A549 (cell line): Measurements from ENCODE around the gene PRPF31.

Experiments used
- CEBPB ChIP-seq, 2 experiments: fragments of >200 bp in 1 of 2; sonication (Bioruptor Twin) in 1 of 2; formaldehyde crosslinking in 1 of 2; IDR thresholded peaks; 2 replicates each; pipeline ENCODE4 v1.6.1; 2012 to 2016
- CHD2 ChIP-seq: fragments of 150-350 bp; IDR thresholded peaks from 2 replicates; pipeline ENCODE4 v1.6.1; 2014; ENCODE audit warnings: low read length; ENCODE audit not compliant: partially characterized antibody
- CTCF ChIP-seq: fragments of >200 bp; sonication (Bioruptor Twin); formaldehyde crosslinking; IDR thresholded peaks from 3 replicates; pipeline ENCODE4 v1.5.1; 2016
- EP300 ChIP-seq, 2 experiments: fragments of >200 bp; sonication (Bioruptor Twin); formaldehyde crosslinking; IDR thresholded peaks; 2 replicates in 1 of 2; 3 replicates in 1 of 2; pipeline ENCODE4 v1.6.1; 2016 to 2017
- HMGXB4 ChIP-seq: fragments of 250-450 bp; sonication (Bioruptor Pico); IDR thresholded peaks from 2 replicates; pipeline ENCODE4 v1.5.0; 2021; ENCODE audit warnings: mild to moderate bottlenecking, moderate library complexity, borderline replicate concordance
- JUN ChIP-seq, 2 experiments: fragments of >200 bp; sonication (Bioruptor Twin); formaldehyde crosslinking; IDR thresholded peaks; 2 replicates in 1 of 2; 3 replicates in 1 of 2; pipeline ENCODE4 v1.6.1; 2016 to 2017
- MAX ChIP-seq: IDR thresholded peaks from 2 replicates; pipeline ENCODE4 v1.6.1; 2012
- NPAS2 ChIP-seq: fragments of 250-450 bp; sonication (Bioruptor Pico); IDR thresholded peaks from 2 replicates; pipeline ENCODE4 v1.8.0; 2022; ENCODE audit warnings: mild to moderate bottlenecking, moderate library complexity, borderline replicate concordance
- NR3C1 ChIP-seq: fragments of >200 bp; sonication (Bioruptor Twin); formaldehyde crosslinking; IDR thresholded peaks from 3 replicates; pipeline ENCODE4 v1.6.1; 2017
- POLR2A ChIP-seq: IDR thresholded peaks from 2 replicates; pipeline ENCODE4 v1.6.1; 2012; ENCODE audit warnings: mild to moderate bottlenecking, low read length
- RAD21 ChIP-seq, 2 experiments: fragments of >200 bp in 1 of 2; sonication (Bioruptor Twin) in 1 of 2; formaldehyde crosslinking in 1 of 2; IDR thresholded peaks in 1 of 2; conservative IDR thresholded peaks in 1 of 2; 2 replicates in 1 of 2; 3 replicates in 1 of 2; pipeline ENCODE4 v1.6.1; 2012 to 2018; ENCODE audit warnings: inconsistent platforms in 1 of 2
- RFX5 ChIP-seq: fragments of 450-650 bp; IDR thresholded peaks from 2 replicates; pipeline ENCODE4 v1.7.1; 2014; ENCODE audit warnings: antibody characterized with exemption, mild to moderate bottlenecking, moderate library complexity
- TP53 ChIP-seq: fragments of 250-450 bp; sonication (Bioruptor Pico); IDR thresholded peaks from 2 replicates; pipeline ENCODE4 v1.5.0; 2021; ENCODE audit warnings: mild to moderate bottlenecking, moderate library complexity

GRCh38 chr19:54115109-54116063 lies at the start of gene PRPF31, which contains the start of gene TFPT:
- TF ChIP-seq TP53 (0 out of 2 replicates have a peak, but pooled peaks have one; percentile 17), CTCF (no peak), POLR2A (peak; percentile 78), NR3C1 (no peak), NPAS2 (CRISPR knock-in tag) (no peak), CHD2 (peak; percentile 67), JUN (IDR thresholded peaks at IDR 0.05) (peak; percentile 95 to 96), CEBPB (IDR thresholded peaks at IDR 0.05) (0 out of 4 replicates have a peak, but pooled peaks of 1 of the 2 experiments have one; percentile 21), RAD21 (conservative IDR thresholded peaks at IDR 0.05 in 1 of 2, IDR thresholded peaks at IDR 0.05 in 1 of 2) (no peak), HMGXB4 (no peak; the same call in 1 of the 2 replicates), RFX5 (peak; percentile 73; the same call in 1 of the 2 replicates), MAX (peak; percentile 98), EP300 (IDR thresholded peaks at IDR 0.05) (no peak)
